Muscle layer of colon (tissue), 2 donors: ENCODE data around the gene OLFM1.

Experiments
- H3K27ac ChIP-seq: one replicate; pipeline ENCODE4 v1.7.0; 2013; ENCODE audit warnings: low read depth, mild to moderate bottlenecking, low read length, moderate library complexity
- H3K27me3 ChIP-seq, 2 donors: one replicate each; pipeline ENCODE4 v1.7.0; 2013; ENCODE audit warnings: low read length in 2 of 2, mild to moderate bottlenecking in 2 of 2; ENCODE audit not compliant: insufficient read depth in 2 of 2, control insufficient read depth in 1 of 2
- H3K36me3 ChIP-seq: one replicate; pipeline ENCODE4 v1.7.0; 2013; ENCODE audit warnings: mild to moderate bottlenecking, low read length; ENCODE audit not compliant: insufficient read depth
- H3K4me1 ChIP-seq: one replicate; pipeline ENCODE4 v1.7.0; 2013; ENCODE audit warnings: mild to moderate bottlenecking, low read length; ENCODE audit not compliant: insufficient read depth
- H3K4me3 ChIP-seq, 2 donors: one replicate each; pipeline ENCODE4 v1.7.0; 2013; ENCODE audit warnings: low read length in 2 of 2, low read depth in 1 of 2, mild to moderate bottlenecking in 1 of 2, moderate library complexity in 1 of 2
- H3K9ac ChIP-seq: one replicate; pipeline ENCODE4 v1.7.0; 2013; ENCODE audit warnings: low read length
- H3K9me3 ChIP-seq: one replicate; pipeline ENCODE4 v1.7.0; 2013; ENCODE audit warnings: mild to moderate bottlenecking, low read length
- donor health status: abdominal sarcoma.
- donor health status: Adenocarcinoma of cecum.

Gene OLFM1

DNA sequence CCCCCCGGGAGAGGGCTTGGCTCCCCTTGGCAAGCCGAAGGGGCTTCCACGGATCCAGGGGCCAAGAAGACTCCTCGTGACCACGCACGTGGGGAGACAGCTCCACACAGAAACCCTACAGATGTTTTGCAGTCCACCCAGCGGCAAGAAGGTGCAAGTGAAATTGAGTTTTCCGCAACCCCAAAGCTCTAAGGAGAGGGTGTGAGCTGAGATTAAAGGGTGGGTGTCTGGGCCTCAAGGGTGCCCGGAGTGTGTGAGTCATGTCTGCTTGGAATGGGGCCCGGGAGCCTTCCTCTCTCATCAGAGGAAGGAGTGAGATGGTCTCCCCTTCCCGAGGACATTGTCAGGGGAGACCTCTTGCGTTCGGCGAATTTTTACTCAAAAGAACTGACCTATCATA, 79.1 kb downstream of the OLFM1 start:
- Histone ChIP-seq H3K4me3 (no peak overlapping the region), H3K27ac (no peak overlapping the region), H3K4me1 (no peaks in the 10 kb centered on the region), H3K27me3 (peaks cover 0 to 5% of the 10 kb centered on the region in 2 donors), H3K36me3 (no peaks in the 10 kb centered on the region), H3K9me3 (no peaks in the 10 kb centered on the region), H3K9ac (no peak overlapping the region)

DNA sequence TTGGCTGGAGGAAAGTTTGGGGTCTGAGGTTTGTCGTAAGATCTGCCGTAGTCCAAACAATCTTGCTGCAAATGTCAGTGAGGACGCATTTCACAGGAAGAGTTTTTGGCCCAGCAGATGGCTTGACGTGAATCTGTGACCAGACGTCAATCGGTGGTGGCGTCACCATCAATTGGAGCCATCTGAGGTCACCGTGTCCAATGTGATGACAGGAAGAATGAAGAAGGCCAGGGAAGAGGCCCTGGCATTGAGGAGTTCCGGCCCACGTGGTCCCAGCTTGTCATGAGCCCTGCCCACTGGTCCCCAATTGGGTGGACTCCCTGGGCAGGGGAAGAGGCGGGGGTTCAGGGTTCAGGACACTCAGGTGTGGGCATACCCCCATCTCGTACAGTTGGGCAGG, 79.9 kb downstream of the OLFM1 start:
- no peak overlapping the region for H3K27ac ChIP-seq
- H3K4me3 ChIP-seq: no peak overlapping the region
- H3K9ac ChIP-seq: no peak overlapping the region
- H3K4me1 ChIP-seq: no peaks in the 10 kb centered on the region
- peaks cover 0 to 5% of the 10 kb centered on the region in 2 donors for H3K27me3 ChIP-seq
- no peaks in the 10 kb centered on the region for H3K36me3 ChIP-seq
- H3K9me3 ChIP-seq: no peaks in the 10 kb centered on the region

DNA sequence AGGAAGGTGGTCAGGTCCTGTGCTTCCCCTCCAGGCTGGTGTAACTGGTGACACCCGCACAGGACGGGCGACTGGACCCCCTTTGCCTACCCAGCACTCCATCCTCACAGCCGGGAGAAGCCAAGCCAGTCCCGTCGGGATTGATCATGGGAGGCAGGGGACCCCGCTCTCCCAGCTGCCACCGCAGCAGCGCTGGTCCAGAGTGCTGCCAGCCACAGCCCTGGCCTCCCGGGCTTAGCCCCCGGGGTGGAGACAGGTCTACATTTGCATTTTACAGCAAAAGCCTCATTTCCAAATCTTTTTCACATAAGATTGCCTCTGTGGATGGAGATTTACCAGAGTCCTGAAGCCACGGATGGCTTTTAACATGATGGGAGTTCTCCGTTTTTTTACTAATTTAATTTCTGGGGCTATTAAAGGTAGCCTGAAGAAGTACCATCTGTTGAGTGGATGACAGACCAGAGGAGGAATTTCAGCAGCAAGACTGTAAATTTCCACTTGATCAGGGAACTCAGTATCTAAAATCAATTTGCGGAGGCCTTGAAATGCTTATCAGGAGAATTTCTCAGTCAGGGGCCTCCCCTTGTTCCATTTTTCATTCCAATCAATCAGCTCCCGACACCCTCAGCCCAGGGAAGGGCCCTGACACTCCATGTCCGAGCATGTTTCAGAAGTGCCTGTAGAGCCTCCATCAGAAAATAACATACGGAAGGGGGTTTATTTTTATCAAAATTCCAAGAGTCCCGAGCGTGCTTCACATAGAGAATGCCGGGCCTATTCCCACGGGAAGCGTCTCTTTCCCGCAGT, 80.6 kb downstream of the OLFM1 start:
- H3K9me3 ChIP-seq: no peaks in the 10 kb centered on the region
- peaks cover 0 to 5% of the 10 kb centered on the region in 2 donors for H3K27me3 ChIP-seq

DNA sequence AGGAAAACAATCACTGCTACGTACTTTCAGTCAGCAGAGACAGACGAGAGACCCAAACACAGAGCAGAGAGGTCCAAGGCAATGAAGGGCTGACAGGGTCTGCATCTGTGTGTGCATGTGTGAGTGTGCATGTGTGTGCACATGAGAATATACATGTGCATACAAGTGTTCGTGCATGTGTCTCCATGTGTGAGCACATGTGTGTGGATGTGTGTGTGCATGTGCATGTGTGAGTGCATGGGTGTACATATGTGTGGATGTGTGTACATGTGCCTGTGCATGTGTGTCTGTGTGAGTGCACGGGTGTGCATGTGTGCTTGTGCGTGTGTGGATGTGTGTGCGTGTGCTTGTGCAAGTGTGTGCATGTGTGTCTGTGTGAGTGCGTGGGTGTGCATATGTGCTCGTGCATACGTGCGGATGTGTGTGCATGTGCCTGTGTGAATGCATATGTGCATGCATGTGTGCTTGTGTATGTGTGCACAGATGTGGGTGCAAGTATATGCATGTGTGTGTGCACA, 82.3 kb downstream of the OLFM1 start:
- peaks cover 0 to 5% of the 10 kb centered on the region in 2 donors for H3K27me3 ChIP-seq
- H3K27ac ChIP-seq: no peak overlapping the region

More for the DNA sequence above, 80.6 kb downstream of the OLFM1 start:
- Histone ChIP-seq H3K36me3 (no peaks in the 10 kb centered on the region), H3K9ac (no peak overlapping the region), H3K4me3 (no peak overlapping the region), H3K27ac (no peak overlapping the region), H3K4me1 (no peaks in the 10 kb centered on the region)

DNA sequence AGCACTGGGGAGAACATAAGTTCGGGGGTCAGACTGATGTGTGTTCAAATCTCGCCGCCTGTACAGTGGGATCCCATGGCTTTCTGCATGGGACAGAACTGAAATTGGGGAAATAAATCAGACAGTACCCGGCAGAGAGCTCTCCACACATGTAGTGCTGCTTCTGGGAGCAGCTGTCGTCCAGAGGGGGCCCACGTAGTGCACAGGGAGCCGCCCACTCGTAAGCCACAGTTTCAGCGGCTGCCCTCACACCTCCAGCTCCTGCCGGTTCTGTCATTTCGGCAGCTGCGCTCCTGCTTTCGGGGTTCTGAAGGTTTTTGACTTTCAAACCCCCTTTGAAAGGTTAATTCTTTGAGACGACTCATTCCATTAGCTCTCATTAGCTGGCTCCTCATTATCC, 83.1 kb downstream of the OLFM1 start:
- H3K27me3 ChIP-seq: peaks cover 0 to 5% of the 10 kb centered on the region in 2 donors
- H3K27ac ChIP-seq: no peak overlapping the region
- H3K36me3 ChIP-seq: no peaks in the 10 kb centered on the region
- H3K4me3 ChIP-seq: no peak overlapping the region
- no peaks in the 10 kb centered on the region for H3K4me1 ChIP-seq
- no peak overlapping the region for H3K9ac ChIP-seq
- no peaks in the 10 kb centered on the region for H3K9me3 ChIP-seq

More for the DNA sequence above, 82.3 kb downstream of the OLFM1 start:
- no peak overlapping the region for H3K9ac ChIP-seq
- H3K9me3 ChIP-seq: no peaks in the 10 kb centered on the region
- H3K4me1 ChIP-seq: no peaks in the 10 kb centered on the region
- H3K36me3 ChIP-seq: no peaks in the 10 kb centered on the region
- H3K4me3 ChIP-seq: no peak overlapping the region
